Neutrophil (primary cell): ENCODE data around the gene LZTR1.

Source experiments
- H3K27ac ChIP-seq: fragments of 200-600 bp; sonication (generic); 2 replicates; pipeline ENCODE4 v1.5.1; 2016; ENCODE audit warnings: mild to moderate bottlenecking, moderate library complexity
- H3K27me3 ChIP-seq: fragments of 200-600 bp; sonication (generic); 2 replicates; pipeline ENCODE4 v1.6.0; 2016; ENCODE audit warnings: mild to moderate bottlenecking
- H3K36me3 ChIP-seq: fragments of 200-600 bp; sonication (generic); 2 replicates; pipeline ENCODE4 v1.5.1; 2017
- H3K4me1 ChIP-seq, 2 experiments: fragments of 200-600 bp in 1 of 2; sonication (generic) in 1 of 2; 1 replicate in 1 of 2; 2 replicates in 1 of 2; pipeline versions ENCODE4 v1.5.1 to v1.6.1; 2013 to 2016; ENCODE audit warnings: low read depth in 1 of 2, low read length in 1 of 2, mild to moderate bottlenecking in 1 of 2, moderate library complexity in 1 of 2; ENCODE audit not compliant: control insufficient read depth in 1 of 2, insufficient read depth in 1 of 2
- H3K4me3 ChIP-seq, 2 experiments: fragments of 200-600 bp in 1 of 2; sonication (generic) in 1 of 2; 1 replicate in 1 of 2; 2 replicates in 1 of 2; pipeline ENCODE4 v1.5.1; 2013 to 2016; ENCODE audit warnings: low read depth in 1 of 2, low read length in 1 of 2, mild to moderate bottlenecking in 1 of 2, moderate library complexity in 1 of 2
- H3K9me3 ChIP-seq: fragments of 200-600 bp; sonication (generic); 2 replicates; pipeline ENCODE4 v1.5.1; 2016
- CTCF ChIP-seq: fragments of 200-600 bp; sonication (generic); IDR thresholded peaks from 2 replicates; pipeline ENCODE4 v1.5.1; 2016; ENCODE audit warnings: antibody characterized with exemption

Gene LZTR1

GRCh38 chr22:20959578-20960461 lies 22.3 kb upstream of the LZTR1 start:
- Histone ChIP-seq H3K27ac (no peak overlapping the region), H3K27me3 (peaks cover 28% of the 10 kb centered on the region), H3K4me1 (peaks cover 14 to 22% of the 10 kb centered on the region in 2 experiments), H3K9me3 (no peaks in the 10 kb centered on the region), H3K36me3 (no peaks in the 10 kb centered on the region), H3K4me3 (no peak overlapping the region)
- TF ChIP-seq CTCF, result no peak

- Histone ChIP-seq H3K36me3 (no peaks in the 10 kb centered on the region), H3K4me1 (peaks cover 14 to 27% of the 10 kb centered on the region in 2 experiments), H3K4me3 (no peak overlapping the region), H3K27me3 (peaks cover 36% of the 10 kb centered on the region), H3K27ac (no peak overlapping the region), H3K9me3 (no peaks in the 10 kb centered on the region)
- TF ChIP-seq CTCF, result no peak
These were observed 21.5 kb upstream of the LZTR1 start for GRCh38 chr22:20960609-20961008.

- Histone ChIP-seq H3K27ac (no peak overlapping the region), H3K36me3 (no peaks in the 10 kb centered on the region), H3K27me3 (peaks cover 37% of the 10 kb centered on the region), H3K4me3 (no peak overlapping the region), H3K4me1 (peaks cover 7 to 17% of the 10 kb centered on the region in 2 experiments), H3K9me3 (no peaks in the 10 kb centered on the region)
- TF ChIP-seq CTCF, result no peak
These were observed 19.6 kb upstream of the LZTR1 start for GRCh38 chr22:20962491-20962945.

GRCh38 chr22:20963201-20964052 lies 18.7 kb upstream of the LZTR1 start:
- Histone ChIP-seq H3K4me1 (peaks cover 5 to 15% of the 10 kb centered on the region in 2 experiments), H3K27me3 (peaks cover 37% of the 10 kb centered on the region), H3K36me3 (no peaks in the 10 kb centered on the region), H3K9me3 (no peaks in the 10 kb centered on the region), H3K4me3 (no peak overlapping the region), H3K27ac (no peak overlapping the region)
- no peak for TF ChIP-seq CTCF

GRCh38 chr22:20964090-20964798 lies 17.9 kb upstream of the LZTR1 start:
- Histone ChIP-seq H3K4me3 (no peak overlapping the region), H3K27ac (no peak overlapping the region), H3K36me3 (no peaks in the 10 kb centered on the region), H3K9me3 (no peaks in the 10 kb centered on the region), H3K27me3 (peaks cover 37% of the 10 kb centered on the region), H3K4me1 (peaks cover 6 to 18% of the 10 kb centered on the region in 2 experiments)
- no peak for TF ChIP-seq CTCF
